ENCODE results near the gene UBFD1. TPM values are rescaled to one million over a fixed set of nuclear protein-coding genes. Genes with fewer than 3 reads are reported as not detected.
A peak's percentile ranks its signal among the peaks of the same experiment; 100 is the strongest.

The UBFD1 gene
- polyA plus RNA-seq, 3 donors: 8.0 to 8.9 (median 8.0) TPM

DNA sequence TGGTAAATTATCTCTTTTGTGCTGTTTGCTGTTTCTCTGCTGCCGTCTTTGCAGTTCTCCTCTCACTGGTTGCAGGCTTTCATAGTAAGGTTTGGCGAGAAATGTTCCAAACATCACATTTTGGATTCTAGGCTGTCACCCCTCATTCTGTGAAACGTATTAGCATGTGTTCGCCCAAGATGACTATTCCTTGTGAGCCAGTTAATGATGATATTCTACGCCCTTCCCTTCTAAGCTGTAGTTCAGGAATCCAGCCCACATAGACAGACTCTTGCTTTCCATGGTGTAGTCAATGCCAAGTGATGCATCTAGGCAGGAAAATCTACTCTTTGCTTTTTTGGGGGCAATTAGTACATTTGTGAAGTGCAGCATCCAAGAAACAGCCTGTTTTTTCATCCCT, 14.4 kb downstream of the UBFD1 start:
- Histone ChIP-seq H3K9ac (ENCODE audit: insufficient read depth, low read length, poor library complexity, severe bottlenecking) (no peak overlapping the region), H4K20me1 (ENCODE audit: insufficient read depth, low read length) (no peaks in the 10 kb centered on the region), H3K4me1 (ENCODE audit: control insufficient read depth in 1 of 2, insufficient read depth in 2 of 2, low read length in 2 of 2) (peaks cover 25 to 26% of the 10 kb centered on the region in 2 donors), H3K27me3 (ENCODE audit: control insufficient read depth in 2 of 2, insufficient read depth in 2 of 2, low read length in 2 of 2) (no peaks in the 10 kb centered on the region), H3K36me3 (replicated peaks in 1 of 2; ENCODE audit: control insufficient read depth in 1 of 2, insufficient read depth in 2 of 2, low read length in 2 of 2) (peaks cover 18 to 64% of the 10 kb centered on the region in 2 donors), H3K4me3 (replicated peaks in 1 of 3; ENCODE audit: low read depth in 2 of 3, low read length in 3 of 3) (no peak overlapping the region), H2AFZ (ENCODE audit: insufficient read depth, low read depth, low read length, poor library complexity, severe bottlenecking) (no peak overlapping the region), H3K79me2 (ENCODE audit: insufficient read depth, low read length) (no peaks in the 10 kb centered on the region), H3K9me3 (replicated peaks in 1 of 2; ENCODE audit: control insufficient read depth in 1 of 2, insufficient read depth in 1 of 2, low read length in 2 of 2) (no peaks in the 10 kb centered on the region), H3K4me2 (replicated peaks; ENCODE audit: extremely low read depth, low read length, poor library complexity, severe bottlenecking) (no peak overlapping the region), H3K27ac (ENCODE audit: low read depth in 1 of 2, low read length in 2 of 2) (peak overlapping the region in 1 of 2 donors; percentile 67)
- intact Hi-C loops (cut with micrococcal nuclease): no loop called here
- Mint-ChIP-seq H3K27ac (peak overlapping the region in 2 of 7 donors; percentile 13 to 14), H3K27me3 (ENCODE audit: low read depth in 3 of 3) (no peaks in the 10 kb centered on the region), H3K4me1 (peaks cover 27% of the 10 kb centered on the region), H3K4me3 (no peak overlapping the region), H3K36me3 (peaks cover 46 to 52% of the 10 kb centered on the region in 2 donors), H3K9me3 (peaks cover 0 to 2% (median 0%) of the 10 kb centered on the region in 7 donors)
- TF ChIP-seq, protein P1, sequence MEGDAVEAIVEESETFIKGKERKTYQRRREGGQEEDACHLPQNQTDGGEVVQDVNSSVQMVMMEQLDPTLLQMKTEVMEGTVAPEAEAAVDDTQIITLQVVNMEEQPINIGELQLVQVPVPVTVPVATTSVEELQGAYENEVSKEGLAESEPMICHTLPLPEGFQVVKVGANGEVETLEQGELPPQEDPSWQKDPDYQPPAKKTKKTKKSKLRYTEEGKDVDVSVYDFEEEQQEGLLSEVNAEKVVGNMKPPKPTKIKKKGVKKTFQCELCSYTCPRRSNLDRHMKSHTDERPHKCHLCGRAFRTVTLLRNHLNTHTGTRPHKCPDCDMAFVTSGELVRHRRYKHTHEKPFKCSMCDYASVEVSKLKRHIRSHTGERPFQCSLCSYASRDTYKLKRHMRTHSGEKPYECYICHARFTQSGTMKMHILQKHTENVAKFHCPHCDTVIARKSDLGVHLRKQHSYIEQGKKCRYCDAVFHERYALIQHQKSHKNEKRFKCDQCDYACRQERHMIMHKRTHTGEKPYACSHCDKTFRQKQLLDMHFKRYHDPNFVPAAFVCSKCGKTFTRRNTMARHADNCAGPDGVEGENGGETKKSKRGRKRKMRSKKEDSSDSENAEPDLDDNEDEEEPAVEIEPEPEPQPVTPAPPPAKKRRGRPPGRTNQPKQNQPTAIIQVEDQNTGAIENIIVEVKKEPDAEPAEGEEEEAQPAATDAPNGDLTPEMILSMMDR (IDR thresholded peaks at IDR 0.05): no peak
- 100% methylated on average over 2 of the region's 5 CpGs for WGBS (ENCODE audit: insufficient coverage)
- no peak for DNase-seq

DNA sequence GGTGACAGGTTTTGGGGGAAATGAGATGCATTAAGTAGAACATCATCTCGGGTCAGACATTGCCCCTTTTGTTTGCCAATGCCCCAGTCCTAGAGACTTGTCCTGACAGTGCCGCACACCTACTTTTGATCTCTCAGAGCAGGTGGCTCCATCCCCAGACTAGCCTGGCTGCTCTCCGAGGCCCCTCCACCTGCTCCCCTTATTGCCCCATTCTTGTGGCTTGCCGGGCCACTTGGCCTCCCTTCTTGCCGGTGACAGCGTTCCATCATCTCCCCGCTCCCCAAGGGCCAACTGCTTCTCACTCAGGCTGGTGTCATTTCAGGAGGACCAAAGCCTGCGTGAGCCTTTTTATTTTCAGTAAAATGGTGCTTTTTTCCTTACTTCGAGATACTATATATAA, 14.9 kb downstream of the UBFD1 start:
- Histone ChIP-seq H3K27me3 (ENCODE audit: control insufficient read depth in 2 of 2, insufficient read depth in 2 of 2, low read length in 2 of 2) (no peaks in the 10 kb centered on the region), H4K20me1 (ENCODE audit: insufficient read depth, low read length) (no peaks in the 10 kb centered on the region), H3K9me3 (replicated peaks in 1 of 2; ENCODE audit: control insufficient read depth in 1 of 2, insufficient read depth in 1 of 2, low read length in 2 of 2) (no peaks in the 10 kb centered on the region), H3K4me2 (replicated peaks; ENCODE audit: extremely low read depth, low read length, poor library complexity, severe bottlenecking) (no peak overlapping the region), H3K4me1 (ENCODE audit: control insufficient read depth in 1 of 2, insufficient read depth in 2 of 2, low read length in 2 of 2) (peaks cover 25 to 26% of the 10 kb centered on the region in 2 donors), H3K36me3 (replicated peaks in 1 of 2; ENCODE audit: control insufficient read depth in 1 of 2, insufficient read depth in 2 of 2, low read length in 2 of 2) (peaks cover 13 to 59% of the 10 kb centered on the region in 2 donors), H3K4me3 (replicated peaks in 1 of 3; ENCODE audit: low read depth in 2 of 3, low read length in 3 of 3) (no peak overlapping the region), H3K27ac (ENCODE audit: low read depth in 1 of 2, low read length in 2 of 2) (no peak overlapping the region), H3K79me2 (ENCODE audit: insufficient read depth, low read length) (no peaks in the 10 kb centered on the region), H2AFZ (ENCODE audit: insufficient read depth, low read depth, low read length, poor library complexity, severe bottlenecking) (no peak overlapping the region), H3K9ac (ENCODE audit: insufficient read depth, low read length, poor library complexity, severe bottlenecking) (no peak overlapping the region)
- peaks cover 41 to 50% of the 10 kb centered on the region in 2 donors for H3K36me3 Mint-ChIP-seq
- peaks cover 0 to 2% (median 0%) of the 10 kb centered on the region in 7 donors for H3K9me3 Mint-ChIP-seq
- 92% methylated on average over 4 of the region's 9 CpGs for WGBS (ENCODE audit: insufficient coverage)
- no peaks in the 10 kb centered on the region for H3K27me3 Mint-ChIP-seq (ENCODE audit: low read depth in 3 of 3)
- H3K4me1 Mint-ChIP-seq: peaks cover 27% of the 10 kb centered on the region
- peak overlapping the region in 1 of 7 donors; percentile 30 for H3K27ac Mint-ChIP-seq
- TF ChIP-seq, protein P1 (IDR thresholded peaks at IDR 0.05): no peak
- intact Hi-C loops (cut with micrococcal nuclease): no loop called here
- DNase-seq: no peak
- no peak overlapping the region for H3K4me3 Mint-ChIP-seq
